ENCODE measurements around the gene JAKMIP2.

- TF ChIP-seq NKRF (conservative IDR thresholded peaks at IDR 0.05), result no peak
- TF ChIP-seq EZH2 (IDR thresholded peaks at IDR 0.05; ENCODE audit: borderline replicate concordance, control insufficient read depth, low read depth, low read length), result no peak
- no peak for TF ChIP-seq GABPA (IDR thresholded peaks at IDR 0.05; ENCODE audit: low read depth)
- TF ChIP-seq ASH2L (IDR thresholded peaks at IDR 0.05; ENCODE audit: borderline replicate concordance, low read depth), result no peak
- no peak for TF ChIP-seq RB1 (IDR thresholded peaks at IDR 0.05; ENCODE audit: borderline replicate concordance)
- no peak for TF ChIP-seq CTCF (IDR thresholded peaks at IDR 0.05 in 2 of 3, conservative IDR thresholded peaks at IDR 0.05 in 1 of 3; ENCODE audit: control insufficient read depth in 2 of 3, extremely low read depth in 1 of 3, insufficient read depth in 1 of 3, low read depth in 3 of 3, low read length in 3 of 3)
- no peak for TF ChIP-seq SREBF2 (IDR thresholded peaks at IDR 0.05; ENCODE audit: low read length)
- TF ChIP-seq CEBPB (IDR thresholded peaks at IDR 0.05; ENCODE audit: borderline replicate concordance in 1 of 2, low read depth in 2 of 2, low read length in 2 of 2), result no peak
- TF ChIP-seq CHD4 (IDR thresholded peaks at IDR 0.05), result no peak
- TF ChIP-seq CREM (IDR thresholded peaks at IDR 0.05; ENCODE audit: low read depth), result no peak
- TF ChIP-seq CREB1 (IDR thresholded peaks at IDR 0.05; ENCODE audit: low read depth), result no peak
- TF ChIP-seq NR2C2 (IDR thresholded peaks at IDR 0.05; ENCODE audit: borderline replicate concordance, control insufficient read depth, insufficient read length, low read depth), result no peak
These were observed 69.9 kb downstream of the JAKMIP2 start for GRCh38 chr5:147712598-147712997.

Data from GM12878 (cell line).